GM10847 (cell line): ENCODE measurements around the gene PLA2G4A.

ENCODE experiments used
- POLR2A ChIP-seq: IDR thresholded peaks from 2 replicates; pipeline ENCODE4 v1.6.1; 2011; ENCODE audit not compliant: insufficient read length; ENCODE audit errors: extremely low read depth

PLA2G4A gene

GRCh38 chr1:187034501-187034900 is 205.8 kb downstream of the PLA2G4A start:
- no peak for TF ChIP-seq POLR2A

- no peak for TF ChIP-seq POLR2A
Observed at GRCh38 chr1:187037973-187038553, 209.3 kb downstream of the PLA2G4A start.
